Muscle layer of colon (tissue), 2 donors: Measurements from ENCODE around the gene MICB.

ENCODE experiments used
- H3K27ac ChIP-seq: one replicate; pipeline ENCODE4 v1.7.0; 2013; ENCODE audit warnings: low read depth, mild to moderate bottlenecking, low read length, moderate library complexity
- H3K27me3 ChIP-seq, 2 donors: one replicate each; pipeline ENCODE4 v1.7.0; 2013; ENCODE audit warnings: low read length in 2 of 2, mild to moderate bottlenecking in 2 of 2; ENCODE audit not compliant: insufficient read depth in 2 of 2, control insufficient read depth in 1 of 2
- H3K36me3 ChIP-seq: one replicate; pipeline ENCODE4 v1.7.0; 2013; ENCODE audit warnings: mild to moderate bottlenecking, low read length; ENCODE audit not compliant: insufficient read depth
- H3K4me1 ChIP-seq: one replicate; pipeline ENCODE4 v1.7.0; 2013; ENCODE audit warnings: mild to moderate bottlenecking, low read length; ENCODE audit not compliant: insufficient read depth
- H3K4me3 ChIP-seq, 2 donors: one replicate each; pipeline ENCODE4 v1.7.0; 2013; ENCODE audit warnings: low read length in 2 of 2, low read depth in 1 of 2, mild to moderate bottlenecking in 1 of 2, moderate library complexity in 1 of 2
- H3K9ac ChIP-seq: one replicate; pipeline ENCODE4 v1.7.0; 2013; ENCODE audit warnings: low read length
- H3K9me3 ChIP-seq: one replicate; pipeline ENCODE4 v1.7.0; 2013; ENCODE audit warnings: mild to moderate bottlenecking, low read length
- donor health status: abdominal sarcoma.
- donor health status: Adenocarcinoma of cecum.

The MICB gene

GRCh38 chr6:31559958-31560696, 62.2 kb downstream of the MICB start:
- Histone ChIP-seq H3K4me3 (no peak overlapping the region), H3K27ac (peak overlapping the region; percentile 52), H3K9ac (no peak overlapping the region), H3K36me3 (peaks cover 42% of the 10 kb centered on the region), H3K9me3 (no peaks in the 10 kb centered on the region), H3K27me3 (no peaks in the 10 kb centered on the region), H3K4me1 (peaks cover 10% of the 10 kb centered on the region)

- no peak overlapping the region for H3K27ac ChIP-seq
Observed at GRCh38 chr6:31560697-31561058, 62.7 kb downstream of the MICB start.

More at GRCh38 chr6:31560697-31561058, 62.7 kb downstream of the MICB start:
- H3K27me3 ChIP-seq: peaks cover 0 to under 1% of the 10 kb centered on the region in 2 donors
- H3K9me3 ChIP-seq: no peaks in the 10 kb centered on the region
- peaks cover 42% of the 10 kb centered on the region for H3K36me3 ChIP-seq
- H3K4me3 ChIP-seq: no peak overlapping the region
- H3K4me1 ChIP-seq: peaks cover 10% of the 10 kb centered on the region
- no peak overlapping the region for H3K9ac ChIP-seq
